ENCODE results near the gene IKZF2.

IKZF2 gene

DNA sequence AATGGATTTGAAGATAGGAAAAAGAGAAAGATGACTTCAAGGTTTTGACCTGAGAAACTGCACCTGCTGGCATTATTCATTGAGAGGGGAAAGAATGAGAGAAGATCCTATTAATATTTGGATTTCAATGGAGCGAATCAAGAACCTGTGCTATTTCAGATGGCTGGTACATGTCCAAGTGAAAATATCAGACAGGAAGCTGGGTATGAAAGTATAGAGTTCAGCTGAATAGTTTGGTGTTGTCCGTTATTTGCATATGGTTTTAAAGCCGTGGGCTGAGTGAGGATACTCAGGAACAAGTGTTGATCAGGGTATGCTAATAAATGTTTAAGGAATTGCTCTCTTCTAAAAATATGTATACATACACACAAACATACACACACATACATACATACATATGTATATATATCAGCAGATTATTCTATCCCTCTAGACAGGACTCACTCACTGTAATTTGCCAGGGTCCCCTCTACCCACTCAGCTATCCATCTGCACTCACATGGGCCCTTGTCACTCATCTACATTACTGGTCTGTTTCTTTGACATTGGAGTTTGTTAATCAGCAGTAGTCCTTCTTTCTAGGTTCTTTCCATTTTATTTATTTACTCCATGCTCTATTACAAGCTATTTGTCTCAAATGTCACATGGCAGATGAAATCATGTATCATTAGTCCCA, 33.9 kb upstream of the IKZF2 start:
- no peak for TF ChIP-seq CTCF (conservative IDR thresholded peaks at IDR 0.05; ENCODE audit: low read length)
- no peak for DNase-seq (ENCODE audit: low read depth)
- no peak overlapping the region for H3K4me3 ChIP-seq (ENCODE audit: low read length)

DNA sequence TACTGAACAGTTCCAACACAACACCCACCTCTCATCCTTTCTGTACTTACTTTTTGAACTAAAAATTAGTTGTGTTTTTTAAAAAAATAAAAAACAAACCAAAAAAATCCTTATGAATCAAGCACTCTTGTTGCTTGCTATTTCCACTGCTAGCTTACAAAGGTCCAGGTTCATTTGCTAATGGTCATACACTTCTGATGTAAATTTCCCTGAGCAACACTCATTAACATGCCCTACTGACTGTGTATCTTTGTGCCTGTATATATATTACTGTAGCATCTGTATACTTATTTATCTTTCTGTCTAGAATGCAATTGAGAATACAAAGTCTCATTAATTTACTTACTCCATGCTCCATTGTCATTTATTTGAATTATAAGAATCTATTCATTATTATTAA, 30.3 kb upstream of the IKZF2 start:
- no peak overlapping the region for H3K4me3 ChIP-seq (ENCODE audit: low read length)
- TF ChIP-seq CTCF (conservative IDR thresholded peaks at IDR 0.05; ENCODE audit: low read length): no peak
- DNase-seq (ENCODE audit: low read depth): no peak

GRCh38 chr2:213177679-213178078, 26.3 kb upstream of the IKZF2 start:
- no peak for DNase-seq (ENCODE audit: low read depth)
- H3K4me3 ChIP-seq (ENCODE audit: low read length): no peak overlapping the region
- TF ChIP-seq CTCF (conservative IDR thresholded peaks at IDR 0.05; ENCODE audit: low read length): no peak

DNA sequence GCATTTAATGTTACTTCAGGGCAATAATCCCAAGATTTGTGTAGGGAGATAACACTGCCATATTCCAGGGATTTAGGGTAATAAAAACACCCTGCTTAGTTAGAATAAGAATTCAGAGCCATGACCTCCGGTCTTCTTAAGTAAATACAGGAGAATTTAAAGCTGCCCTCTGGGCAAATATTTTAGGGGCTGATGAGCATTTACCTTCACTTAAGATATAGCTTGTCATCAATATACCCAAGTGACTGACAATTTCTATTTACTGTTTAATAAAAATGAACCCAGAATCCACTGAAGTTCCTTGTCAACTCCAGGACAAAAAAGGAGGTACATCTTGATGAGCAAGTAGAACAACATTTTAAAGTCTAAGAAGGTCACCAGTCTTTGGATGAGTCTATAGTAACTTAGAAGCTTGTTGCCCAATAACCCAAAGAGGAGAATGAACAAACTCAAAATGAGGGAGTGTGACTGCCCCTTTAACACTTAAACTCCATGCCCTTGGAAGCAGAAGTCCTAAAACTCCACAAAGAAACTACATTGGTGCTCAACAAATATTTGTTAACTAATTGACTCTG, 24.3 kb upstream of the IKZF2 start:
- no peak for DNase-seq (ENCODE audit: low read depth)
- H3K4me3 ChIP-seq (ENCODE audit: low read length): no peak overlapping the region
- no peak for TF ChIP-seq CTCF (conservative IDR thresholded peaks at IDR 0.05; ENCODE audit: low read length)

DNA sequence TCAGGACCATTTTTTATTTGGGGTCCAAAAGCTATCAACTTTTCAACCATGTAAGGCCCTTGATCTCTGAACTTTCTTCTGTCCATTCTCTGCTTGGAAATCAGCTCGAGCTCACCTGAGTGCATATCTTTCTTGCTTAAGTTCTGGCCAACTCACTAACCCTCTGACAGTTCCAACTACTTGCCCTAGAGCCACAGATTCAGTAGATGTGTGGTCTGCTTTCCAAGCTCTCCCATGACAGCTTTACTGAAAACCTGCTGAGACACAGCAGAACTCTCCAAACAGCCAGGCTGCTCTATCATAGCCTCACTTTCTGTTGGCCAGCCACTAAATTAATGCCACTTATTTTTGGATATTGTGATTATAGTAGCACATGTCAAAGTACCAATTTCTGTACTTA, 21.2 kb upstream of the IKZF2 start:
- H3K4me3 ChIP-seq (ENCODE audit: low read length): no peak overlapping the region
- no peak for TF ChIP-seq CTCF (conservative IDR thresholded peaks at IDR 0.05; ENCODE audit: low read length)
- DNase-seq (ENCODE audit: low read depth): no peak

DNA sequence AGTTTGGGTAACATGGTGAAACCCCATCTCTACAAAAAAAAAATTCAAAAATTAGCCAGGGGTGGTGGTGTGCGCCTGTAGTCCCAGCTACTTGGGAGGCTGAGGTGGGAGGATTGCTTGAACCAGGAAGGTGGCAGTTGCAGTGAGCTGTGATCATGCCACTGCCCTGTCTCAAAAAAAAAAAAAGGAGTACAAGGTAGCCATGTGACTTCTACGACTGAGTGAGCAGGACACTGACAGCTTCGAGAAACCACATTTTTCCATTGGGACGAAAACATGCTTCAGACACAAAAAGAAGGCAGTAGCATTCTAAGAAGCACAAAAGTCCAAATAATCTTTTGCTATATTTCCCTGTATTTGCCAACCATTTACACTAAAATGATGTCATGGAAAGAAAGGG, 19.7 kb upstream of the IKZF2 start:
- no peak for DNase-seq (ENCODE audit: low read depth)
- TF ChIP-seq CTCF (conservative IDR thresholded peaks at IDR 0.05; ENCODE audit: low read length): no peak
- H3K4me3 ChIP-seq (ENCODE audit: low read length): no peak overlapping the region

DNA sequence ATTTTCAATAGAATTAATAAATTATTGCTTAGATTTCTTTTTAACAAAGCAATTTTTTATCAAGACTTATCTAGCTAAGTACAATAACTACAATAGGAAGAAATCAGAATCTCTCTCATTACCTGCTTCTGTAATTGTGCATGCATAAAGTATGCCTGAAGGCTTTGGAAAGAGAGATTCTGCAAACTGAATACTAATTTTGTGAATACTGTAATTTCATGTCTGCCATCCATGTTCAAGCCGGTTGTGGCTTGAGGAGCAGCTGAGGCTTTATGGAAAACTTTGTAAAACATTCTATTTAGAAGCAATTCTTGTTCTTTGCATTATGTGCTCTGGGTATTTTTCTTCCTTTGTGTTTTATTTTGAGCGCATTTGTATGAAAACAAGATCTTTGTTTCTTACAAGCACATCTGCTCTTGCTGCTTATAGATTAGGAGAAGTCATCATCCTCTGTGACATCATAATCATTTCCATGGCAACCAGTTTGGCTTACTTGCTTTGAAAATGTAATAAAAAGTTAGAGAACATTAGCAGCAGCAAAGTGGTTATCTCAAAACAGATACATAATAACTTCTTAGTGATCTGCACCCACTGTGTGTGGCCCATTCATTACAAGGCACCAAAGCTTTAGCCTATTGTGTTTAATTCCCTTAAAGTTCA, 16.0 kb upstream of the IKZF2 start:
- TF ChIP-seq CTCF (conservative IDR thresholded peaks at IDR 0.05; ENCODE audit: low read length): no peak
- no peak overlapping the region for H3K4me3 ChIP-seq (ENCODE audit: low read length)
- peak; percentile 27 for DNase-seq (ENCODE audit: low read depth)

All from AG10803 (cell line).